ENCODE results near the gene NPY5R. TPM values are rescaled to one million over a fixed set of nuclear protein-coding genes. Genes with fewer than 3 reads are reported as not detected.

Gene NPY5R
- not detected in 2 replicates for total RNA-seq (ENCODE audit: low replicate concordance)

- DNase-seq (ENCODE audit: low read depth): no peak
- no peak within 1 kb of the TSS for H3K4me3 ChIP-seq (ENCODE audit: low read depth, low read length)
- no peak for TF ChIP-seq CTCF (IDR thresholded peaks at IDR 0.05; ENCODE audit: insufficient read depth, low read length)
Measured at GRCh38 chr4:163343604-163344146, at the start of gene NPY5R. Gene NPY5R, plus strand, starts transcription at chr4:163343892. Its CDS starts 6,382 bp downstream, at chr4:163350274.

GRCh38 chr4:163295138-163295537, 48.6 kb upstream of the NPY5R start:
- no peak overlapping the region for H3K4me3 ChIP-seq (ENCODE audit: low read depth, low read length)
- TF ChIP-seq CTCF (IDR thresholded peaks at IDR 0.05; ENCODE audit: insufficient read depth, low read length): no peak
- DNase-seq (ENCODE audit: low read depth): no peak

- no peak for DNase-seq (ENCODE audit: low read depth)
- no peak overlapping the region for H3K4me3 ChIP-seq (ENCODE audit: low read depth, low read length)
- TF ChIP-seq CTCF (IDR thresholded peaks at IDR 0.05; ENCODE audit: insufficient read depth, low read length): no peak
Measured at GRCh38 chr4:163300445-163300844, 43.2 kb upstream of the NPY5R start.

- no peak for TF ChIP-seq CTCF (IDR thresholded peaks at IDR 0.05; ENCODE audit: insufficient read depth, low read length)
- no peak for DNase-seq (ENCODE audit: low read depth)
- no peak overlapping the region for H3K4me3 ChIP-seq (ENCODE audit: low read depth, low read length)
Measured at GRCh38 chr4:163303069-163303468, 40.6 kb upstream of the NPY5R start.

GRCh38 chr4:163309466-163309865, 34.2 kb upstream of the NPY5R start:
- no peak overlapping the region for H3K4me3 ChIP-seq (ENCODE audit: low read depth, low read length)
- no peak for DNase-seq (ENCODE audit: low read depth)
- TF ChIP-seq CTCF (IDR thresholded peaks at IDR 0.05; ENCODE audit: insufficient read depth, low read length): no peak

- TF ChIP-seq CTCF (IDR thresholded peaks at IDR 0.05; ENCODE audit: insufficient read depth, low read length): no peak
Measured at GRCh38 chr4:163317110-163317509, 26.6 kb upstream of the NPY5R start.

More at GRCh38 chr4:163317110-163317509, 26.6 kb upstream of the NPY5R start:
- no peak for DNase-seq (ENCODE audit: low read depth)
- no peak overlapping the region for H3K4me3 ChIP-seq (ENCODE audit: low read depth, low read length)

Measured in fibroblast of the aortic adventitia (primary cell).